HT1080 (cell line): Measurements from ENCODE around the gene PEX11G. TPM values are rescaled to one million over a fixed set of nuclear protein-coding genes. Genes with fewer than 3 reads are reported as not detected.

Experiments
- DNase-seq: peaks from one replicate; pipeline ENCODE4 v3.0.0-alpha.2; 2015; ENCODE audit warnings: low read depth
- total RNA-seq: library from RNA; depleted of rRNA; stranded (reverse); fragments of >200 nt; shearing (Covaris generic); gene quantifications from 2 replicates; pipeline ENCODE4 v1.2.3, GENCODE V29; 2014; rRNA removed

PEX11G gene
- total RNA-seq, 1 experiment from 2014 or later: not detected

GRCh38 chr19:7440188-7440975 is 48.5 kb downstream of the PEX11G start:
- no peak for DNase-seq

- no peak for DNase-seq
Measured at GRCh38 chr19:7435586-7435985, 53.2 kb downstream of the PEX11G start.

- no peak for DNase-seq
Measured at GRCh38 chr19:7434391-7434790, 54.4 kb downstream of the PEX11G start.

- DNase-seq: peak; percentile 8
Measured at GRCh38 chr19:7433456-7433855, 55.4 kb downstream of the PEX11G start.

GRCh38 chr19:7429638-7430282 is 59.1 kb downstream of the PEX11G start:
- no peak for DNase-seq

- no peak for DNase-seq
Measured at GRCh38 chr19:7428651-7429113, 60.2 kb downstream of the PEX11G start.

GRCh38 chr19:7427944-7428343 is 60.9 kb downstream of the PEX11G start:
- no peak for DNase-seq

GRCh38 chr19:7426986-7427385 is 61.8 kb downstream of the PEX11G start:
- no peak for DNase-seq

Other genes with a start within 250 kb of the PEX11G start
- gene INSR, start 194.6 kb downstream of the PEX11G start, total RNA-seq: 0.11 and 0.50 TPM in 2 replicates
- gene ARHGEF18, start 140.1 kb downstream of the PEX11G start, total RNA-seq: 20.5 and 20.7 TPM in 2 replicates
- gene ZNF358, start 27.1 kb upstream of the PEX11G start, total RNA-seq: 25.2 and 29.8 TPM in 2 replicates
- 5.1 and 5.2 TPM in 2 replicates for gene MCOLN1, start 33.6 kb upstream of the PEX11G start, total RNA-seq
- gene PNPLA6, start 46.7 kb upstream of the PEX11G start, total RNA-seq: 51.1 and 55.4 TPM in 2 replicates
- gene CAMSAP3, start 106.8 kb upstream of the PEX11G start, total RNA-seq: not detected in 2 replicates
- gene XAB2, start 140.5 kb upstream of the PEX11G start, total RNA-seq: 58.0 and 68.8 TPM in 2 replicates
- gene PET100, start 140.8 kb upstream of the PEX11G start, total RNA-seq: 18.5 and 52.8 TPM in 2 replicates
- gene PCP2, start 144.7 kb upstream of the PEX11G start, total RNA-seq: not detected in 2 replicates
- 1.1 TPM in 1 of 2 replicates, not detected in the other for gene STXBP2, start 148.1 kb upstream of the PEX11G start, total RNA-seq
- gene RETN, start 180.0 kb upstream of the PEX11G start, total RNA-seq: not detected in 2 replicates
- gene MCEMP1, start 188.1 kb upstream of the PEX11G start, total RNA-seq: not detected in 2 replicates
- 62.3 and 98.6 TPM in 2 replicates for gene TRAPPC5, start 191.8 kb upstream of the PEX11G start, total RNA-seq
- gene FCER2, start 213.1 kb upstream of the PEX11G start, total RNA-seq: not detected in 2 replicates
- gene CLEC4G, start 243.1 kb upstream of the PEX11G start, total RNA-seq: not detected in 2 replicates